GM19455 (cell line): Measurements from ENCODE around the gene USP1.

ENCODE experiments used
- ATAC-seq: cut with Tn5 transposase; IDR thresholded peaks from one replicate; pipeline ENCODE4 v1.9.1; 2021; ENCODE audit not compliant: unreplicated experiment

USP1 gene

DNA sequence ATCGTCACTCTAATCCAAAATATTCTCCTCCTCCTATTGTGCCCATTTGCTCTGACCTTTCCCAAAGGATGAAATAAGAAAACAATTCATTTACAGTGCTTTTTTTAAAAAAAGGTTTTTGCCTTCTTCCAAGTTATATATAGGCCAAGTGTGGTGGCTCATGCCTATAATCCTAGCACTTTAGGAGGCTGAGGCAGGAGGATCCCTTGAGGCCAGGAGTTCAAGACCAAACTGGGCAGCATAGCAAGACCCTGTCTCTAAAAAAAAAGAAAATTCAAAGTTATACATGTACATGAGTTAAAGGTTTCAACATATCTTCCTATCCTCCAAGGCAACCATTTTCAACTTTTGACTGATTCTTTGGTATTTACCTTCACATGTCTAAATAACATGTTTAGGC is 10.1 kb upstream of the USP1 start:
- ATAC-seq = no peak

GRCh38 chr1:62428351-62428750 is 8.5 kb upstream of the USP1 start:
- ATAC-seq = no peak

GRCh38 chr1:62429581-62429980 is 7.3 kb upstream of the USP1 start:
- no peak for ATAC-seq

GRCh38 chr1:62433861-62434617 is 2.8 kb upstream of the USP1 start:
- no peak for ATAC-seq

DNA sequence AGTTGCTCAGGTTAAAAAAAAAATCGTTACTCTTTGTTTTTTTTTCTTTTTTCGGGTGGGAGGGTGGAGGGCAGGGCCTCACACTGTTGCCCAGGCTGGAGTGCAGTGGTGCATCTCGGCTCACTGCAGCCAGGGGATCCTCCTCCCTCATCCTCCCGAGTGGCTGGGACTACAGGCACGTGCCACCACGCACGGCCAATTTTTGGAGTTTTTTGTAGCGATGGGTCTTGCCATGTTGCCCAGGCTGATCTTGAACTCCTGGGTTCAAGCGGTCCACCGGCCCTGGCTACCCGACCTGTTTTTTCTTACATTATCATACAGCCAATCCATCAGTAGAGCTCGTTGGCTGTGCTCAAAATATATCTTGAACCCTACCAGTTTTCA is 2.2 kb upstream of the USP1 start:
- ATAC-seq = no peak

DNA sequence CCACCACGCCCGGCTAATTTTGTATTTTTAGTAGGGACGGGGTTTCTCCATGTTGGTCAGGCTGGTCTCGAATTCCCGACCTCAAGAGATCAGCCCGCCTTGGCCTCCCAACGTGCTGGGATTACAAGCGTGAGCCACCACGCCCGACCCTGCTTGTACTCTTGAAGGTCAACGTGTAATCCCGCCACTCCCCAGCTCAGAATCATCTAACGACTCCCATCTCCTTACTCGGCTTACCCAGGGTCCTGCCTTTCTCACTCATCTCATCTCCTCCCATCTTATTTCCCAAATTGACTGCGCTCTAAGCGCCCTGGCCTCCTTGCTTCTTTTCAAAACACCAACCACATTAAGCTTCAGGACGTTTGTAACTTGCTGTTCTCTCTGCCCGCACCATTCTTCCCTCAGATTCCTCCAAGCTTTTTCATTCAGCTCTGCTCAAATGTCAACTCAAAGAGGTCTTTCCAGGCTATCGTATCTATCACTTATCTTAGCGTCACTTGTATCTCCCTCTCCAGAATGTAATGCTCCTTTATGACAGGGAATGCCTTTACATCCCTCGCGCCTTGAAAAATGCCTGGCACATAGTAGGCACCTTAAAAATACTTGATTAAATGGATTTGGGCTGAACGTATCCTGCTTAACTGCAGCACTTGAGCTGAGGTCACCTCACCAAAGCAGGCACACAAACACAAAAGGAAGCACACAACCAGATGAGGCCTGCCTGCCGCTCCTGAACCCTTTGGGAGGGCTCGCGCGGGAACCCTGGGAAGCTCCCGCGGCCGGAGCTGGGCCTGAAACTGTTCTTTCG is 1.4 kb upstream of the USP1 start:
- ATAC-seq = no peak

DNA sequence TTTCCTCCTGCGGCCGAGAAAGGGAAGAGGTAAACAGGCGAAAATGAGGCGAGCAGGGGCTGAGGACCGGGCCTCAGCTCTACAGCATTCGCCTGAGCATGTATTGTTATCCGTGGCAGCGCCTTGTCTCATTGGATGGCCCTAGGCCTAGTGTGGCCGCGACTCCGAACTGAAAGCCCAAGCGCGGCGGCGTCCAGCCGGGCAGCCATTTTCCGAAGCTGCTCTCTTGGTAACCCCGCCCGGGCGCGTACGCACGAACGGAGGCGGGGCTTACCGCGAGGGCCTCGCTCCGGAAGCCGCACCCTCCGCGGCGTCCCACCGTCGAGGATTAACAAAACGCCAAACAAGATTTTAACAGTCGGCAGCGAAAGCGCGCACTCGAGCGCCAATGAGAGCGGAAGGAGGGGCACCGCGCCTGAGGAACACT is 797 bp upstream of the USP1 start:
- ATAC-seq = no peak

DNA sequence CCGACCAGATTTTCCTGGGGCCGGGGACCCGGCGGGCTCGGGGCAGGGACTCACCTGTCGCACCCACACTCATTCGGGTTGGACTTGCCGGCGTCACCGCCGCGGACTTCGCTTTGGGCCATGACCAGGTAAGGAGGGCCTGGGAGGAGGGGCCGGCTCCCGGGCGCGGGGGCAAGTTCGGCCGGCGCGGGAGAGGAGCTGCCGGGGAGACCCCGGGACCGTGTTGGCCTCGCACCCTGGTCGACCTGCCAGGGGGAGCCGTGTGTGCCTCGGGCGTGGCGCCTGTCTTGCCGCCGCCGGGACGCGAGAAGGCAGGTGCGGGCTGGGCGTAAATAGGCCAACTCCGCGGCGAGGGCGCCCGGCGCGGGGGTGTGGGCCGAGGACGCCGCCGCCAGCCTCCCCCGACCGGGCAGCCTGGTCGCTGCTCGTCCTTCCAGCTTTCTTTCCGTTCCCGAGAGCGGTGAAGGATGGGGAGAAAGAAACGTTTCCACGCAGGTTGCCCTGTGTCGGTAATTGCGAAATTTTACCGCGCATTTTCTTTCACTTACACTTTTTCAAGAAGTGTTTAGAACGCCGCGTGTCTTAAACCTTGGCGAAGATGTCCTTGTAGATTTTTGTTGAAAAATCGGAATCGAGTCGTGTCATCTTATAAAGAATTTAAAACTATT is 558 bp downstream of the USP1 start:
- peak; percentile 1 for ATAC-seq

DNA sequence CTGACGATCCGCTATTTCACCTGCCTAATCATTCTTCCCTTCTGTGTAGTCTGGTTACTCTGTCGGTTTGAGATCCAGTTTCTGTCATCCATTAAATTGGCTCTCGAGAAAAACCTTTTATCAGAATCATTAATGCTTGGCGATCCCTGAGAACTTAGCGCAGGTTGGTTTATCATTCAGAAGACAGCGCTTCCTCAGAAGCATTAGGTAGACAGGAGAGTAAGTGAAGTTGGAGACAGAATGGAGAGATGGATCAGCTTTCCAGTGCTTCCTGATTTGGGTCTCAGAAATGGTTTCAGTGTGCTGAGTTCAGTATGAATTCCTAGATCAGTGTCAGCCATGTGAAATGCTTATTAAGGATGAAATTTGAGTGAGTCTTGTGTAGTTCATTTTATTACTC is 1.3 kb downstream of the USP1 start:
- no peak for ATAC-seq

DNA sequence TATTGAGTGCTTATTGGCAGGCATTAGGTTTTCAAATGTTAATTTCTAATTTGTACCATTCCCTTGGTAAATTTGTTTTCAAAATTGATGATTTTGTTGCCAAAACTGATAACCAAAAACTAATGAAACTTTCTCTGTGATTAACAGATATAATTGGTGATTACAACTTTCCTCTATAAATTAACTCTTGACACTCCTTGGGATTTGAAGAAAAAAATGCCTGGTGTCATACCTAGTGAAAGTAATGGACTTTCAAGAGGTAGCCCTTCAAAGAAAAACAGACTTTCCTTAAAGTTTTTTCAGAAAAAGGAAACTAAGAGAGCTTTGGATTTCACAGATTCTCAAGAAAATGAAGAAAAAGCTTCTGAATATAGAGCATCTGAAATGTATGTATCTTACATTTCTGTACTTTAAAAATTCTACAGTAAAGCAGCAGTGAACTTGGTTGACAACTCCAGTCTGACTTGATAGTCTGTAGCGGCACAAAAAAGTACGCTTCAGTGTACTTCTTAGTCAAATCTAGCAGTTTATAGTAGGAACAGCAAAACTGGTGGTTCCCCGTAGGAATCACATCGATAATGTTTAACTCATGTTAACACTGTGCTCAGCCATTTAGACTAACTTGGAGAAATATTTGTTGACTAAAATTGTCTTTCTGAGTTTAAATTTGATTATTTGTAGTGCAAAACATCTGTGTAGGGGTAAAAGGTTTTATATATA is 3.0 kb downstream of the USP1 start:
- no peak for ATAC-seq

GRCh38 chr1:62444701-62445100 is 7.9 kb downstream of the USP1 start:
- no peak for ATAC-seq

- no peak for ATAC-seq
These were observed 11.5 kb downstream of the USP1 start for GRCh38 chr1:62448221-62448933.

- ATAC-seq = no peak
These were observed 13.5 kb downstream of the USP1 start for GRCh38 chr1:62450301-62450700.

- ATAC-seq = no peak
These were observed 16.1 kb downstream of the USP1 start for GRCh38 chr1:62452951-62453350.

DNA sequence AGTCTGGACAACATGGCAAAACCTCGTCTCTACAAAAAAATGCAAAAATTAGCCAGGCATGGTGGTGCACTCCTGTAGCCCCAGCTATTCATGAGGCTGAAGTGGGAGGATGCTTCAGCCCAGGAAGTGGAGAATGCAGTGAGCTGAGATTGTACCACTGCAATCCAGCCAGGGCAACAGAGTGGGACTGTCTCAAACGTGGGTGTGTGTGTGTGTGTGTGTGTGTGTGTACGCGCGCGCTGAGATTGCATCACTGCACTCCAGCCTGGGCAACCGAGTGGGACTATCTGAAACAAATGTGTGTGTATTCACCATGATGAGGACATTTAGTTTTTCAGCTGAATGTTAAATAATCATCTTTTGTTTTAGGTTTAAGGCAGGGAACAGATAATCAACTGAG is 21.1 kb downstream of the USP1 start:
- no peak for ATAC-seq

GRCh38 chr1:62462370-62462769 is 25.5 kb downstream of the USP1 start:
- ATAC-seq = no peak

GRCh38 chr1:62467092-62467491 is 30.2 kb downstream of the USP1 start:
- ATAC-seq = no peak

GRCh38 chr1:62476525-62477219 is 39.8 kb downstream of the USP1 start:
- ATAC-seq = no peak

DNA sequence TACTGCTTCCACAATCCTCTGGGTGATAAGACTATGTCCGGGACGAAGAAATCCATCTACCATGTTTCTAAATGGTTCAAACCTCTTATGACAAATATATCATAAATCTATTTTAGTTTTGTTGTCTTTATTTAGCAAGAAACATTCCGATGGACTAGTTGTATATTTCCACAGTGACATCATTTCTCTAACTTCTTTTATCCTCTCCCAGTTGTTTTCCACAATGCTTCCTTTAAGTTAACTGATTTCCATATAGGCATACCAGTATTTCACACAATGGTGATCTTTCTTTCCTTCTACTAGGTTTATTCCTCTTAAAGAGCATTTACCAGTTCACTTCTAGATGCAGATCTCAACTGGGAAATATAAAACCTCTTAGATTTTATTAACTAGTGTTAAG is 44.8 kb downstream of the USP1 start:
- ATAC-seq = no peak

DNA sequence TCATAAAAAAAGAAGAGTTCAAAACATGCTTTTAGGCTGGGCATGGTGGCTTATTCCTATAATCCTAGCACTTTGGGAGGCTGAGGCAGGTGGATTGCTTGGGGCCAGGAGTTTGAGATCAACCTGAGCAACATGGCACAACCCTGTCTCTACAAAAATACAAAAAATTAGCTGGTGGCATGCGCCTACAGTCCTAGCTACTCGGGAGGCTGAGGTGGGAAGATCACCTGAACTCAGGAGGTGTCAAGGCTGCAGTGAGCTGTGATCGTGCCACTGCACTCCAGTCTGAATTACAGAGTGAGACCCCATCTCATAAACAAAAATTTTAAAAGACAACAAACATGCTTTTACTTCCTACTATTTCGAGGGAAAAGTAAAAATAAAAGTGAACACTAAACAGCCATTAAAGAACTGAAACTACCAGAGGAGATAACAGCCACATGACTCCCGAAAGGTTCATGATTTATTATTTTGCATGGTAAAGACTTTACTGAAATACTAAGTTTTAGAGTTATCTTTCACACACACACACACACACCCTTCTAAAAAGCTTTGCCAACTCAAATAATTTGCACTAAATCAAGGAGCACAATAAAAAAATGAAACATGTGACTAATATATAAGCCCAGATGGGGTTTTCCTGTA is 48.1 kb downstream of the USP1 start:
- no peak for ATAC-seq
